GM12873 (cell line): Measurements from ENCODE around the gene REELD1.

ENCODE experiments used
- TF ChIP-seq, protein P1 (sequence below): IDR thresholded peaks from 2 replicates; pipeline ENCODE4 v1.5.1; 2012; ENCODE audit warnings: low read depth, mild to moderate bottlenecking, moderate library complexity, low read length, control low read depth; ENCODE audit not compliant: insufficient read depth; ENCODE audit errors: missing control alignments

Gene REELD1

DNA sequence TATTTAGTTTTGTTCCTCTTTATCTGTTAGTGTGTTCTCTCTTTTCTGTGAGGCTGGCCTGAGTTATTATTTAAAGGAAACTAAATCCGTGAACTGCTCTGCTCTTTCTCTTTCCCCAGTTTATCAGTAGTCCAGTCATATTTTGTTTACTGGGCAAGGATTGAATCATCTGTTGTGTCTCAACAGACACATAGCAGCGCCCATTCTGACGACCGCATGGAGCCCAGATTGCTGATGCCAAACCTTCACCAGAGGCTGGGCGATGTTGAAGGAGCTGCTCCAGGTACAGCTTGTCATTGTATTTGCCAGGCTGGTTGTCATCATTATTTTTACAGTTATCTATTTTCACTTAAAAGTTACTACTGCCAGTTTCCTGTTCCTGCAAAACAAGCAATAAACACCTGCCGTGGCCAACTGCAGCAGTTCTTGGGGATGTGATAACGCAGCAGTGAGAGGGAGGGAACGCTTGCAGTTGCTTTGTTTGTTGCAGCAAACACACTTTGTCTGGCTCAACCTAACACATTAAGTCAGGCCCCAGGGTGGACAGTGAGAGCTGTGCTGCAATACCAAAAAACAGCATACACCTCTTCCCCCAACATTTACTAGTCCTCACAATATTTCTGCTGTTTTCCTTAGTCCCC is 10.1 kb downstream of the REELD1 start:
- TF ChIP-seq, protein P1, sequence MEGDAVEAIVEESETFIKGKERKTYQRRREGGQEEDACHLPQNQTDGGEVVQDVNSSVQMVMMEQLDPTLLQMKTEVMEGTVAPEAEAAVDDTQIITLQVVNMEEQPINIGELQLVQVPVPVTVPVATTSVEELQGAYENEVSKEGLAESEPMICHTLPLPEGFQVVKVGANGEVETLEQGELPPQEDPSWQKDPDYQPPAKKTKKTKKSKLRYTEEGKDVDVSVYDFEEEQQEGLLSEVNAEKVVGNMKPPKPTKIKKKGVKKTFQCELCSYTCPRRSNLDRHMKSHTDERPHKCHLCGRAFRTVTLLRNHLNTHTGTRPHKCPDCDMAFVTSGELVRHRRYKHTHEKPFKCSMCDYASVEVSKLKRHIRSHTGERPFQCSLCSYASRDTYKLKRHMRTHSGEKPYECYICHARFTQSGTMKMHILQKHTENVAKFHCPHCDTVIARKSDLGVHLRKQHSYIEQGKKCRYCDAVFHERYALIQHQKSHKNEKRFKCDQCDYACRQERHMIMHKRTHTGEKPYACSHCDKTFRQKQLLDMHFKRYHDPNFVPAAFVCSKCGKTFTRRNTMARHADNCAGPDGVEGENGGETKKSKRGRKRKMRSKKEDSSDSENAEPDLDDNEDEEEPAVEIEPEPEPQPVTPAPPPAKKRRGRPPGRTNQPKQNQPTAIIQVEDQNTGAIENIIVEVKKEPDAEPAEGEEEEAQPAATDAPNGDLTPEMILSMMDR: no peak

DNA sequence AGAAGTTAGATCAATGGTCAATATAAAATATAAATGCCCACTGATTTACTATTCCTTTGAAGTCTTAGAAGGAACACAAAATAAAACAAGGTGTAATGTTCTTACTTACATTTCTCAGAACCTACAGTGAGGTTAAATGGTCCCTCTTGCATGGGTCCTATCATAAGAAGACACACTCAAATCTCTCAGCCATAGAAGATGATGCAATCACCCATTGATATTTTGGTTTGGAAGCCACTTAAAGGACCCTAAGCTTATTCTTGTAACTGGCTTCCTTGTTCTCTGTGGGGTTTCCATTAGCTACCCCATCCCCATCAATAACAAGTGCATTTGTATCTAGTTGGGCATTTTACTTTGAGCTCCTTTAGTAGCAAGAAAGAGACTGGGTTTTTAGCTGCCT is 15.1 kb downstream of the REELD1 start:
- TF ChIP-seq, protein P1: no peak

DNA sequence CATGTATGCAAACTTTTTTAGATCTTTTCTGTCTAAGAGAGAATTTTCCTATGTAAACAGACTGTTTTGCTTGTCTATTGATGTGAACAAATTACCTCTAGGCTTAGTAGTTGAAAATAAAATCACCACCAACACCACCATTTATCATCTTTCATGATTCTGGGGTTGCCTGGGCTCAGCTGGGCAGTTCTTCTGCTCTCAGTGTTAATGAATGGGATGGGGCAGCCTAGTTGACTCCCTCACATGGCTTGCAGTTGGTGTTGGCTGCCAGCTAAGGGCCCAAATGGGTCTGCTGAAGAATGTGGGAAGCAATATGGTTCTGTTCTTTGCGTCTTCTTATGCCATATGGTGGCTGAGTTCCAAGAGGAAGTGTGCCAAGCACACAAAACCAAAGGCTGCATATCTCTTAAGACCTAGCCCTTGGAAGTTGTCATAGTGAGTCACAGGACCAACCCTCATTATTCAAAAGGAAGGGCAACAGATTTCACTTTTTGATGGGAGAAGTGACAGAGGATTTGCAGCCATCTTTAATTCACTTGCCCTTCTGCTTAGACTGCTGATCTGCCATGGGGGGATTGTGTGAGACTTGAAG is 17.9 kb downstream of the REELD1 start:
- TF ChIP-seq, protein P1: no peak

DNA sequence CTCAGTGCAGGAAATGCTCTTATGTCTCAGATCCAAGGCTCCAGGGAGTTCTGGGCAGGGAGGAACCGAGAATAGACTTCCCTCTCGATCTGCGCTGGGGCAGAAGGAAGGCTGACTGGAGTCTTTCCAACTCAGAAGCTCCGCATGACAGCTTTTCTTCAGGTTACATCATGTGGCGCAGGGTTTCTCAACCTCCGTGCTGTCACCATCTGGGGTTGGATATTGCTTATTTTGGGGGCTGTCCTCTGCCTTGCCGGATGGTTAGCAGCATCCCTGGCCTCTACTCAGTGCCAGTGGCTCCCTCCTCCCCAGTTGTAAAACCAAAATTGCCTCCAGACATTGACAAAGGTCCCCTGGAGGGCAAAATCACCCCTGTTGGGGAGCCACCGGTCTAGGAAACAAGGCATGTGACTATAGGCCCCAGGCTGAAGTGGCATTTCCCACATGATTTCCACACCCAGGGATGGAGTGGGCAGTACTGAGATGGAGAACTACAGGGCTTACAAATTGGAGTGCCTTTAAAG is 21.4 kb downstream of the REELD1 start:
- TF ChIP-seq, protein P1: no peak

DNA sequence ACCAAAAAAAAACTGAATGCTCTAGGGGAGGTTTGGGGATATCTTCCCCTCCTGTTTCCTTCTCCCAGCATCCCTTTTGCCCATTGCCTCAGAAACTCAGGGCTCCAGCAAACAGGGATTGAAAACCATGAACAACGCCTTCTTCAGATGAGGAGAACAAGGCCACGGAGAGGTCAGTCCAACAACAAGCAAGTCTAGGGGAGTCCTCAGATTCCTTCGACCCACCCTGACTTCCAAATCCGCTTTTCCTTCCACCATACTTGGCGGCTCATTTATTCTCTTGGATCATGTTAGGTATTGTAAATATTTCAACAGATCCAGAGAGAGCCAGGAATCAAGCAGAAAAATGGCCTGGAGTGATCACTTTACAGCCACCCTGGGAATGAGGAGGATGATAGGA is 21.9 kb downstream of the REELD1 start:
- TF ChIP-seq, protein P1: no peak

DNA sequence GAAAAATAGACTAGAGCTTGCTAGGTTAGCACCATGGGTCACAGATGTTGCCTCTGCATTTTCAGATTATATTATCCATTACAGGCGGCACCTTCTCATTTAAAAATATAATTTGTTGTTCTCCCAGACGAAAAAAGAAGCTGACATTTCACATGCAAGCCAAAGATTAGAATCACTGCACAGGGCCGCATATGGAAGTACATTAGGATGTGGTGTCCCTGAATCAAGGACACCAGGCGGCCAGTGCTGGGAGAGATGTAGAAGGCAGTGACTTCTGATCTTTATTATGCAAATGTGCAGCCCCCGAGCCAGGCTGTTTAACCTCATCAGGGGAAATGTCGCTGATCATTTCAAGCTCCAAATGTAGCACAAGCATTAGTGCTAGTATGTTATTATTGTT is 22.8 kb downstream of the REELD1 start:
- TF ChIP-seq, protein P1: no peak

DNA sequence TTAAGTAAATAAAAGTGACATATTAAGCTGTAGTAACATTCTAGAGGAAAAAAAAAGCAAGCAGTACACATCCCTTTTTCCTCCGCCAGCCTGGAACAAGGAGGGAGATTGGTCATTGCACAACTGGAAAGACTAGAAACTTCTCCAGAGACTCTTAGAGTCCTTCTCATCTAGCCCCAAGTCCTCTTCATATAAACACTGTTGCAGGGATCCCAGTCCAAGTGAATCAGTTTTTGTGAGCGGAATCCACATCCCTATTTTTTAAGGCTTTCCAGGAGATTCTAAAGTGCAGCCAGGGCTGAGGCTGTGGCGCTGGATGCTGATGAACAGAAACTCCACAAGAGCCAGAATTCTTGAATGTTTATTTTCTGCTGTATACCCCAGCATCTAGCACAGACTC is 23.8 kb downstream of the REELD1 start:
- TF ChIP-seq, protein P1: no peak
